ENCODE measurements around the gene SGCD. TPM values are rescaled to one million over a fixed set of nuclear protein-coding genes. Genes with fewer than 3 reads are reported as not detected.

Gene SGCD
- total RNA-seq, 1 experiment from 2014 or later: not detected

GRCh38 chr5:156584871-156585270, 257.9 kb downstream of the SGCD start:
- BruUV-seq (replicated peaks): no TSS peak
- DNase-seq (ENCODE audit: low read depth, low spot score): no peak
- CTCF ChIA-PET: no interaction called here
- Histone ChIP-seq H3K27ac (ENCODE audit: low read length) (no peak overlapping the region), H3K9me3 (ENCODE audit: control insufficient read depth, insufficient read depth, low read depth, low read length) (no peaks in the 10 kb centered on the region), H3K36me3 (ENCODE audit: control insufficient read depth, insufficient read depth, low read length) (no peaks in the 10 kb centered on the region), H3K27me3 (ENCODE audit: control insufficient read depth, insufficient read depth, low read length) (no peaks in the 10 kb centered on the region), H3K4me3 (ENCODE audit: low read depth in 2 of 2, low read length in 2 of 2) (no peak overlapping the region), H3K4me1 (ENCODE audit: control insufficient read depth, insufficient read depth, low read length) (no peaks in the 10 kb centered on the region)
- in situ Hi-C loops (cut with HindIII; ENCODE audit: low pct_unique_long_range_greater_than_20kb, low sequenced_read_pairs): no loop called here
- ATAC-seq: no peak
- intact Hi-C loops (cut with micrococcal nuclease; ENCODE audit: unreplicated experiment): no loop called here
- TF ChIP-seq TCF7L2 (IDR thresholded peaks at IDR 0.05; ENCODE audit: low read depth, low read length): no peak
- no peak for TF ChIP-seq POLR2AphosphoS5 (IDR thresholded peaks at IDR 0.05; ENCODE audit: low read depth, low read length)
- no peak for TF ChIP-seq SIN3A (IDR thresholded peaks at IDR 0.05; ENCODE audit: borderline replicate concordance, insufficient read depth, low read depth, low read length)
- no peak for TF ChIP-seq REST (IDR thresholded peaks at IDR 0.05; ENCODE audit: insufficient read depth in 1 of 2, low read depth in 2 of 2, low read length in 1 of 2)
- TF ChIP-seq CTCF (IDR thresholded peaks at IDR 0.05): no peak
- POLR2A ChIA-PET: no interaction called here

- TF ChIP-seq CTCF (IDR thresholded peaks at IDR 0.05): no peak
- no peak for TF ChIP-seq REST (IDR thresholded peaks at IDR 0.05; ENCODE audit: insufficient read depth in 1 of 2, low read depth in 2 of 2, low read length in 1 of 2)
- TF ChIP-seq TCF7L2 (IDR thresholded peaks at IDR 0.05; ENCODE audit: low read depth, low read length): no peak
- no peak for TF ChIP-seq SIN3A (IDR thresholded peaks at IDR 0.05; ENCODE audit: borderline replicate concordance, insufficient read depth, low read depth, low read length)
- TF ChIP-seq POLR2AphosphoS5 (IDR thresholded peaks at IDR 0.05; ENCODE audit: low read depth, low read length): no peak
- no peak overlapping the region for H3K27ac ChIP-seq (ENCODE audit: low read length)
Measured at GRCh38 chr5:156585999-156586398, 259.0 kb downstream of the SGCD start.

More at GRCh38 chr5:156585999-156586398, 259.0 kb downstream of the SGCD start:
- Histone ChIP-seq H3K4me1 (ENCODE audit: control insufficient read depth, insufficient read depth, low read length) (no peaks in the 10 kb centered on the region), H3K4me3 (ENCODE audit: low read depth in 2 of 2, low read length in 2 of 2) (no peak overlapping the region), H3K9me3 (ENCODE audit: control insufficient read depth, insufficient read depth, low read depth, low read length) (no peaks in the 10 kb centered on the region), H3K27me3 (ENCODE audit: control insufficient read depth, insufficient read depth, low read length) (no peaks in the 10 kb centered on the region), H3K36me3 (ENCODE audit: control insufficient read depth, insufficient read depth, low read length) (no peaks in the 10 kb centered on the region)
- CTCF ChIA-PET: no interaction called here
- in situ Hi-C loops (cut with HindIII; ENCODE audit: low pct_unique_long_range_greater_than_20kb, low sequenced_read_pairs): no loop called here
- POLR2A ChIA-PET: no interaction called here
- no TSS peak for BruUV-seq (replicated peaks)
- ATAC-seq: no peak
- DNase-seq (ENCODE audit: low read depth, low spot score): no peak
- intact Hi-C loops (cut with micrococcal nuclease; ENCODE audit: unreplicated experiment): no loop called here

All from Panc1 (cell line).